ENCODE results near the gene SLC34A3.
A peak's percentile ranks its signal among the peaks of the same experiment; 100 is the strongest.

SLC34A3 gene

GRCh38 chr9:137218754-137219271 lies 11.9 kb upstream of the SLC34A3 start:
- no peak for DNase-seq

GRCh38 chr9:137219757-137220316 lies 10.9 kb upstream of the SLC34A3 start:
- DNase-seq = no peak

- DNase-seq = no peak
These were observed 10.2 kb upstream of the SLC34A3 start for GRCh38 chr9:137220317-137221094.

- DNase-seq = no peak
These were observed 9.6 kb upstream of the SLC34A3 start for GRCh38 chr9:137221095-137221505.

GRCh38 chr9:137221506-137222111 lies 9.1 kb upstream of the SLC34A3 start:
- DNase-seq = peak; percentile 42

- no peak for DNase-seq
These were observed 8.3 kb upstream of the SLC34A3 start, which contains the start of gene RNF208 for GRCh38 chr9:137222190-137223077. Gene RNF208 (minus strand): TSS chr9:137222240. CDS start chr9:137221212, 1,028 bp downstream.

- DNase-seq = peak; percentile 98
These were observed 7.4 kb upstream of the SLC34A3 start for GRCh38 chr9:137223078-137223970.

- no peak for DNase-seq
These were observed 5.6 kb upstream of the SLC34A3 start, which contains the start of gene CYSRT1 for GRCh38 chr9:137224830-137225694. Gene CYSRT1 (plus strand): TSS chr9:137225174. CDS start chr9:137225622, 448 bp downstream.

- no peak for DNase-seq
These were observed 4.9 kb upstream of the SLC34A3 start for GRCh38 chr9:137225699-137226331.

- no peak for DNase-seq
These were observed 4.2 kb upstream of the SLC34A3 start for GRCh38 chr9:137226338-137227053.

GRCh38 chr9:137227054-137227852 lies 3.4 kb upstream of the SLC34A3 start, which contains the start of gene RNF224:
Gene RNF224 (plus strand): TSS chr9:137227502. CDS start chr9:137228336, 834 bp downstream.
- DNase-seq = peak; percentile 82

GRCh38 chr9:137227853-137228505 lies 2.7 kb upstream of the SLC34A3 start:
- DNase-seq = no peak

- no peak for DNase-seq
These were observed 2.2 kb upstream of the SLC34A3 start for GRCh38 chr9:137228506-137228967.

GRCh38 chr9:137228968-137229896 lies 1.5 kb upstream of the SLC34A3 start:
- DNase-seq = no peak

- no peak for DNase-seq
These were observed 597 bp upstream of the SLC34A3 start for GRCh38 chr9:137229903-137230704.

Measured in stimulated activated CD4-positive, alpha-beta T cell treated with anti-CD3 and anti-CD28 coated beads, Interleukin-4, amount 100 ng/mL, for 1 hour (primary cell).